SU-DHL-6 (cell line): ENCODE data around the gene CTDP1.

Experiments
- EZH2phosphoT487 ChIP-seq: fragments of 200-600 bp; sonication (generic), shearing (Covaris generic); conservative IDR thresholded peaks from 2 replicates; pipeline ENCODE4 v1.6.1; 2018; ENCODE audit warnings: mild to moderate bottlenecking, antibody characterized with exemption, low read length, moderate library complexity, mixed read lengths
- TF ChIP-seq, protein P1 (sequence below): fragments of 200-600 bp; sonication (generic); IDR thresholded peaks from one replicate; pipeline ENCODE4 v1.5.1; 2017; ENCODE audit warnings: antibody characterized with exemption, mild to moderate bottlenecking, low read length, moderate library complexity; ENCODE audit not compliant: insufficient read depth, poor library complexity, severe bottlenecking

DNA sequence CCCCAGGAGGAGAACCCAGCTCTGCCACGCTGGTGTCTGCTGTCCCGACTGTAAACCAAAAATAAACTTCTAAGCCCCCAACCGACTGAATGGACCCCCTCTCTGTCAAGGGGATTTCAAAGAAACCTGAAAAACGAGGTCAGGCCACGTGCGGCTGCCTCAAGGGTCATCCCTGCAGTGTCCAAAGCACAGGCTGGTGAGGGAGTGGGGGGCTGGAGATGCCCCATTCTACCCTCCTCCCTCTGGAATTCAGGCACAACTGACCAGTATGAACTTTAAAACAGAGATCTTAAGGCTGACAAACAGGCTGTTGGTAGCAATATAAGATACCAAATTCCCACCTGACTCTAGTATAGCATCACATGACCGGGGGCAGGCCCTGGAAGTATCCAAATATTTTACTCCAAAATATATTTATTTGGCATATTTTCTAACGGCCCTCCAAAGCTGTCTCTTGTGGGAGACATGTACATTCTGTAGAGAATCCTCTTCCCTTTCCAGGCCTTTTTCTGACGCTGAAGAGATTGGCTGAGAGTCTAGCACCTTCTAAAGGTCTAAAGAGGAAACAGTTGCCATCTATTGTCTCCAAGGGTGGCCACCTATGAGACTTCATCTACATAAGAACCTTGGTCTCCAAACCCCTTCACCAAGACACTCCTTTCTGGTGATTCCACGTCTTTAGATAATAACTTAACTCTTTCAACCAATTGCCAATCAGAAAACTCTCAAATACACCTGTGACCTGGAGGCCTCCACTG, 40.4 kb upstream of the CTDP1 start:
- TF ChIP-seq, protein P1, sequence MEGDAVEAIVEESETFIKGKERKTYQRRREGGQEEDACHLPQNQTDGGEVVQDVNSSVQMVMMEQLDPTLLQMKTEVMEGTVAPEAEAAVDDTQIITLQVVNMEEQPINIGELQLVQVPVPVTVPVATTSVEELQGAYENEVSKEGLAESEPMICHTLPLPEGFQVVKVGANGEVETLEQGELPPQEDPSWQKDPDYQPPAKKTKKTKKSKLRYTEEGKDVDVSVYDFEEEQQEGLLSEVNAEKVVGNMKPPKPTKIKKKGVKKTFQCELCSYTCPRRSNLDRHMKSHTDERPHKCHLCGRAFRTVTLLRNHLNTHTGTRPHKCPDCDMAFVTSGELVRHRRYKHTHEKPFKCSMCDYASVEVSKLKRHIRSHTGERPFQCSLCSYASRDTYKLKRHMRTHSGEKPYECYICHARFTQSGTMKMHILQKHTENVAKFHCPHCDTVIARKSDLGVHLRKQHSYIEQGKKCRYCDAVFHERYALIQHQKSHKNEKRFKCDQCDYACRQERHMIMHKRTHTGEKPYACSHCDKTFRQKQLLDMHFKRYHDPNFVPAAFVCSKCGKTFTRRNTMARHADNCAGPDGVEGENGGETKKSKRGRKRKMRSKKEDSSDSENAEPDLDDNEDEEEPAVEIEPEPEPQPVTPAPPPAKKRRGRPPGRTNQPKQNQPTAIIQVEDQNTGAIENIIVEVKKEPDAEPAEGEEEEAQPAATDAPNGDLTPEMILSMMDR, result no peak
- TF ChIP-seq EZH2phosphoT487, result no peak
